Stimulated activated CD4-positive, alpha-beta T cell treated with anti-CD3 and anti-CD28 coated beads, Interleukin-12 subunit alpha, Interleukin-12 subunit beta, amount 100 ng/mL, for 24 hours (primary cell): ENCODE data around the gene FNIP1.
"Not testable (repeated sequence)": the region's sequence is repeated elsewhere in the genome, so short reads cannot be mapped to it uniquely, and the experiment has no call there.

Experiments
- DNase-seq, 2 experiments: peaks; one replicate each; pipeline ENCODE4 v3.0.0-alpha.2; 2020; ENCODE audit warnings: low read depth in 2 of 2

Gene FNIP1

DNA sequence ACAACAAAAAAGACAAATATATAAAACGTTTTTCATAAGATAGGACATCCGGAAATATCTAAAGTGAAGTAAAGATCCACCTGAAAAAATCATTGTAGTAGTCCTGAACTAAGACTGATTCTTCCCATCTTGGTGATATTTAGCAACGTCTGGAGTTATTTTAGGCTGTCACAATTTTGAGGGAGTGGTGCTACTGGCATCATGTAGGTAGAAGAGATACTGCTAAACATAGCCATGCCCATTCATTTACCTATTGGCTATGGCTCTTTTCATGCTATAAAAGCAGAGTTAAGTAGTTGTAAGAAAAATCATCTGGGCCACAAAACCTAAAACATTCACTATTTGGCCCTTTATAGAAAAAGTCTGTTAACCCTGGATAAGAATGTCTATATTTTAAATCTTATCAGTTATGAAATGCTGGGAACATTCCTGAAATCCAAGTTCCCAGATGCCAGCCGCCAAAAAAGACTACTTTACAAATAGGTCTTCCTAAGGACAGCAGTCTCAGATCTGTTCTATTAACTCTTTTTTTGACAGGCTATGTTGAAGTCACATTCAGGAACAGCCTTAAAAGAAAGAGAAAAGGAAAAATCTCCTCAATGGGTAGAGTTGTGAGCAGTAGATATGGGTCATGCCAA lies 188.8 kb downstream of the FNIP1 start:
- DNase-seq, result no peak

DNA sequence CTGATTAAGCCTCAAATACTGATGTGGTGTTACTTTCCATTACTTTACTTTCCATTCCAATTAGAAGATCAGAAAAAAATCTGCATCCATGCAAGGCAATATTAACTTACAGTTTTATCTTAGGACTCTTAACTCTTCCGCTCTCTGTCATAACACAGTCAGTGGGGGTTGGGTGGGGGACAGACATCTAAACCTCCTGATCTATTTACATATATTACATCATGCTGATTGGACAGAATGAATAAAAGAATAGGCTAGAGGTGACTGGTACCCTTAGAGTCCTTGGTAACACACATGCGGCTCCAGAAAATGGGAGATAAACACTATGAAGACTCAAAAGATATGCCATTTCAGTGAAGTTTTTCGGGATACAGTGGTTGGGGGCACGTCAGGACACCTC lies 189.4 kb downstream of the FNIP1 start:
- DNase-seq, result no peak

GRCh38 chr5:131605086-131605485 lies 191.7 kb downstream of the FNIP1 start:
- DNase-seq, result no peak

DNA sequence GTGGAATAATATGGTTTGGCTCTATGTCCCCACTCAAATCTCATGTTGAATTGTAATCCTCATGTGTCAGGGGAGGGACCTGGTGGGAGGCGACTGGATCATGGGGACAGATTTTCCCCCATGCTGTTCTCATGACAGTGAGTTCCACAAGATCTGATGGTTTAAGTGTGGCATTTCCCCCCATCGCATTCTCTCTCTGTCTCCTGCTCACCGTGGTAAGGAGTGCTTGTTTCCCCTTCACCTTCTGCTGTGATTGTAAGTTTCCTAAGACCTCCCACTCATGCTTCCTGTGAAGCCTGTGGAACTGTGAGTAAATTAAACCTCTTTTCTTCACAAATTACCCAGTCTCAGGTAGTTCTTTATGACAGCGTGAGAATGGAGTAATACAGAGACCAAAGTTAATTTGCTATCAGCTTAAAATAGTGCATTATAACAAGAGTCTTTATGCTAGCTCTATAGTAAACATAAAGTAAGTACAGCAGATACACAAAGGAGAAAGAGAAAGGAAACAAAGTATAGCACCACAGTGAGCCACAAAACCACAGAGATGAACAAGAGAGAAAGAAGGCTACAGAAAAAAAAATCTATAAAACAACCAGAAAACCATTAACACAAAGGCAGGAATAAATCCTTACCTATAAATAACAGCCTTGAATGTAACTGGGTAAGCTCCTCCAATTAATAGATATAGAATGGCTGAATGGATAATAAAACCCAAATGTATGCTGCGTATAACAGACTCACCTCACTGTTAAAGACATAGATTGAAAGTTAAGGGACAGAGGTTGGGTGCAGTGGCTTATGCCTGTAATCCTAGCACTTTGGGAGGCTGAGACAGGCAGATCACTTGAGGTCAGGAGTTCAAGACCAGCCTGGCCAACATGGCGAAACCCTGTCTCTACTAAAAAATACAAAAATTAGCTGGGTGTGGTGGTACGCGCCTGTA lies 201.5 kb downstream of the FNIP1 start:
- DNase-seq, result no peak

- no peak for DNase-seq
These were observed 202.9 kb downstream of the FNIP1 start for GRCh38 chr5:131593921-131594320.

GRCh38 chr5:131593436-131593835 lies 203.4 kb downstream of the FNIP1 start:
- not testable (repeated sequence) for DNase-seq
